ENCODE data around the gene SARS2. TPM values are rescaled to one million over a fixed set of nuclear protein-coding genes. Genes with fewer than 3 reads are reported as not detected.

SARS2 gene
- total RNA-seq, 1 donor from 2014 or later: 32.3 TPM

GRCh38 chr19:38910488-38910887, 20.1 kb downstream of the SARS2 start:
- Mint-ChIP-seq H3K4me1 (ENCODE audit: unreplicated experiment) (no peaks in the 10 kb centered on the region), H3K9me3 (no peaks in the 10 kb centered on the region), H3K4me3 (no peak overlapping the region), H3K27me3 (no peaks in the 10 kb centered on the region), H3K27ac (no peak overlapping the region), H3K36me3 (peaks cover 9% of the 10 kb centered on the region)
- DNase-seq (ENCODE audit: extremely low spot score, unreplicated experiment): no peak
- TF ChIP-seq, protein P1, sequence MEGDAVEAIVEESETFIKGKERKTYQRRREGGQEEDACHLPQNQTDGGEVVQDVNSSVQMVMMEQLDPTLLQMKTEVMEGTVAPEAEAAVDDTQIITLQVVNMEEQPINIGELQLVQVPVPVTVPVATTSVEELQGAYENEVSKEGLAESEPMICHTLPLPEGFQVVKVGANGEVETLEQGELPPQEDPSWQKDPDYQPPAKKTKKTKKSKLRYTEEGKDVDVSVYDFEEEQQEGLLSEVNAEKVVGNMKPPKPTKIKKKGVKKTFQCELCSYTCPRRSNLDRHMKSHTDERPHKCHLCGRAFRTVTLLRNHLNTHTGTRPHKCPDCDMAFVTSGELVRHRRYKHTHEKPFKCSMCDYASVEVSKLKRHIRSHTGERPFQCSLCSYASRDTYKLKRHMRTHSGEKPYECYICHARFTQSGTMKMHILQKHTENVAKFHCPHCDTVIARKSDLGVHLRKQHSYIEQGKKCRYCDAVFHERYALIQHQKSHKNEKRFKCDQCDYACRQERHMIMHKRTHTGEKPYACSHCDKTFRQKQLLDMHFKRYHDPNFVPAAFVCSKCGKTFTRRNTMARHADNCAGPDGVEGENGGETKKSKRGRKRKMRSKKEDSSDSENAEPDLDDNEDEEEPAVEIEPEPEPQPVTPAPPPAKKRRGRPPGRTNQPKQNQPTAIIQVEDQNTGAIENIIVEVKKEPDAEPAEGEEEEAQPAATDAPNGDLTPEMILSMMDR (conservative IDR thresholded peaks at IDR 0.05): no peak

- Mint-ChIP-seq H3K27me3 (no peaks in the 10 kb centered on the region), H3K4me3 (no peak overlapping the region)
These were observed 21.7 kb downstream of the SARS2 start for GRCh38 chr19:38908911-38909310.

DNA sequence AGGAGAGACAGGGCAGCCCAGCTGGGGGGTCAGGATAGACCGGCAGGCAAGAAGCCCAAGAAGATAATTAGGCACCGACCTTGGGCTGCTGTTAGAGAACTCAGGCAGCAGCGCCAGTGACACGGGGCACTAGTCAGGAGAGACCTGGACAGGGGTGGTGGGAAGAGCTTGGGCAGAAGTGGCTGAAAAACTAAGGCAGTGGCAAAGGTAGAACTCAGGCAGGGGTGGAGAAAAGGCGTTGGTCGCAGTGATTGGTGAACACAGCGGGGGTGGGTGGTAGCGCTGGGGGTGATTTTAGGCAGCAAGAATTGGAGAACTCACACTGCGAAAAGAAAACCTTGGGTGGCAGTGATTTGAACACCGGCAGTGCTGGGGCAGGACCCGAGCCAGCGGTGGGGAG, 22.9 kb downstream of the SARS2 start:
- peaks cover 6% of the 10 kb centered on the region for H3K36me3 Mint-ChIP-seq
- no peaks in the 10 kb centered on the region for H3K27me3 Mint-ChIP-seq
- H3K4me1 Mint-ChIP-seq (ENCODE audit: unreplicated experiment): no peaks in the 10 kb centered on the region
- H3K9me3 Mint-ChIP-seq: no peaks in the 10 kb centered on the region
- no peak for DNase-seq (ENCODE audit: extremely low spot score, unreplicated experiment)
- no peak overlapping the region for H3K4me3 Mint-ChIP-seq
- TF ChIP-seq, protein P1 (conservative IDR thresholded peaks at IDR 0.05): no peak
- peak overlapping the region; percentile 47 for H3K27ac Mint-ChIP-seq

More at GRCh38 chr19:38908911-38909310, 21.7 kb downstream of the SARS2 start:
- TF ChIP-seq, protein P1 (conservative IDR thresholded peaks at IDR 0.05): no peak
- H3K36me3 Mint-ChIP-seq: peaks cover 8% of the 10 kb centered on the region
- no peaks in the 10 kb centered on the region for H3K9me3 Mint-ChIP-seq
- DNase-seq (ENCODE audit: extremely low spot score, unreplicated experiment): no peak
- H3K4me1 Mint-ChIP-seq (ENCODE audit: unreplicated experiment): no peaks in the 10 kb centered on the region
- no peak overlapping the region for H3K27ac Mint-ChIP-seq

DNA sequence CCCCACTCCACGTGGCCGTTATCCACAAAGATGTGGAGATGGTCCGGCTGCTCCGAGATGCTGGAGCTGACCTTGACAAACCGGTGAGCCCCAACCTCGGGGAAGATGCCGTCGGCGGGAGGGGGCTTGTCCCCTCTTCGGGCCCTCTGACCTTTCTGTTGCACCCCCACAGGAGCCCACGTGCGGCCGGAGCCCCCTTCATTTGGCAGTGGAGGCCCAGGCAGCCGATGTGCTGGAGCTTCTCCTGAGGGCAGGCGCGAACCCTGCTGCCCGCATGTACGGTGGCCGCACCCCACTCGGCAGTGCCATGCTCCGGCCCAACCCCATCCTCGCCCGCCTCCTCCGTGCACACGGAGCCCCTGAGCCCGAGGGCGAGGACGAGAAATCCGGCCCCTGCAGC, 23.3 kb downstream of the SARS2 start:
- Mint-ChIP-seq H3K27ac (no peak overlapping the region), H3K4me3 (no peak overlapping the region), H3K9me3 (no peaks in the 10 kb centered on the region), H3K27me3 (no peaks in the 10 kb centered on the region), H3K36me3 (peaks cover 6% of the 10 kb centered on the region), H3K4me1 (ENCODE audit: unreplicated experiment) (no peaks in the 10 kb centered on the region)
- TF ChIP-seq, protein P1 (conservative IDR thresholded peaks at IDR 0.05): no peak
- no peak for DNase-seq (ENCODE audit: extremely low spot score, unreplicated experiment)

DNA sequence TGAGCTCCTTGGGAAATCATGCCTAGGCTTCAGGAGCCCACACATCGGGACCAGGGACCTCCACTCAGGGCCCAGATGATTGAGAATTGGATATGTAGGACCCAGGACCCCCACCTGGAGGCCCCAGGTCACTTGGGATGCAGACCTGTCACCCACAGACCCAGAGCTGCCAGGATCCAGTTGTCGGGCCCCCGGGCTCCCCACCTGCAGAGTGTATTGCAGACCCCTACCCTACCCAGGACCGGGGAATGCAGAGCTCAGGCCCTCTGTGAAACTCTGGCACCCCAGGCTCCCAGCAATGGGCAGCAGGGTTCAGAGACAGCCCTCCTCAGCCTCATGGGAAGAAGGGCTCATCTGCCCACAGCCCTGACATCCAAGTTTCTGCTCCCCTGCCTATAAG, 24.9 kb downstream of the SARS2 start:
- peaks cover 4% of the 10 kb centered on the region for H3K4me1 Mint-ChIP-seq (ENCODE audit: unreplicated experiment)
- no peak for DNase-seq (ENCODE audit: extremely low spot score, unreplicated experiment)
- TF ChIP-seq, protein P1 (conservative IDR thresholded peaks at IDR 0.05): no peak
- H3K27ac Mint-ChIP-seq: no peak overlapping the region
- no peaks in the 10 kb centered on the region for H3K27me3 Mint-ChIP-seq
- no peak overlapping the region for H3K4me3 Mint-ChIP-seq
- no peaks in the 10 kb centered on the region for H3K9me3 Mint-ChIP-seq
- H3K36me3 Mint-ChIP-seq: peaks cover 6% of the 10 kb centered on the region
